Nephron progenitor cell (in vitro differentiated cells): ENCODE results near the gene ALDH3A2.
A peak's percentile ranks its signal among the peaks of the same experiment; 100 is the strongest.

Experiments used
- DNase-seq: peaks from one replicate; pipeline ENCODE4 v3.0.0; 2021
- H3K27ac Mint-ChIP-seq: 2 replicates; pipeline ENCODE4 v1.8.0; 2021; ENCODE audit warnings: mild to moderate bottlenecking, moderate library complexity, mixed read lengths
- H3K27me3 Mint-ChIP-seq: 2 replicates; pipeline ENCODE4 v1.8.0; 2021; ENCODE audit warnings: mild to moderate bottlenecking, low read depth, mixed read lengths; ENCODE audit not compliant: poor library complexity
- H3K36me3 Mint-ChIP-seq: 2 replicates; pipeline ENCODE4 v1.8.0; 2021; ENCODE audit warnings: low read depth, mixed read lengths
- H3K4me1 Mint-ChIP-seq: 2 replicates; pipeline ENCODE4 v1.8.0; 2021; ENCODE audit warnings: mixed read lengths
- H3K4me3 Mint-ChIP-seq: 2 replicates; pipeline ENCODE4 v1.8.0; 2021; ENCODE audit warnings: mild to moderate bottlenecking, moderate library complexity, mixed read lengths
- H3K9me3 Mint-ChIP-seq: 2 replicates; pipeline ENCODE4 v1.8.0; 2021; ENCODE audit warnings: mild to moderate bottlenecking, moderate library complexity, mixed read lengths
- TF ChIP-seq, protein P1 (sequence below): fragments of 200-600 bp; sonication (generic); IDR thresholded peaks from 2 replicates; pipeline ENCODE4 v1.5.0; 2021; ENCODE audit warnings: antibody characterized with exemption

ALDH3A2 gene

DNA sequence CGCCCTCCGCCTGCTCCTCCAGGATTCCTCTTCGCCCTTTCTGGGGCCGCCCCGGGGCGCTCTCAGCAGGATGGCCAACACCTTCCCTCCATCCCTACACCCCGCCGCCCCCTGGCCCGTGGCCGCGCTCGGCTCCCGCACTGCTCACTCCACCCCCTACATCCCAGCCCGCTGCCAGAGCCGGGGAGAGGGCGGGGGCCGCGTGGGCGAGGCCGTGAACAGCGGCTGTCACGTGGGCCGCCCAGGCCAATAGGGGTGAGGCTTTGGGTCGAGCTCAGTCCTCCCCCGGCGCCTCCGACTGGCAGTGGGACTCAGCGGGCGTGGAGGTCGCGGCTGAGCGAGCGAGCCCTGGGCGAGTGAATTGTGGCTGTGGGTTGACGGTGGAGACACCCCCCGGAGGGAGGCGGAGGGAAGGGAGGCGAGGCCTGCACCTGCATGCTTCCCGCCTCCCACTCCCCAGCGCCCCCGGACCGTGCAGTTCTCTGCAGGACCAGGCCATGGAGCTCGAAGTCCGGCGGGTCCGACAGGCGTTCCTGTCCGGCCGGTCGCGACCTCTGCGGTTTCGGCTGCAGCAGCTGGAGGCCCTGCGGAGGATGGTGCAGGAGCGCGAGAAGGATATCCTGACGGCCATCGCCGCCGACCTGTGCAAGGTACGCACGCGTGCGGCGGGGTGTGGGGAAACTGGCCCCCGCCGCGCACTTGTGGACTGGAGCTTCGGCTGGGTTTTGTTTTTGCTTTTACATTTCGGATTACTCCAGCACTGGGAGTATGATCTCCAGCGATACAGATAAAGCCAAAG lies at the start of gene ALDH3A2:
ALDH3A2 (plus strand) TSS at position 277 of the 799 bp plus-strand sequence; CDS start at position 498, 221 bp downstream.
- Mint-ChIP-seq H3K36me3 (peaks cover 22% of the 10 kb centered on the region), H3K9me3 (peaks cover 11% of the 10 kb centered on the region), H3K4me1 (peaks cover 56% of the 10 kb centered on the region), H3K27ac (peak within 1 kb of the TSS; percentile 97), H3K4me3 (peak within 1 kb of the TSS; percentile 92), H3K27me3 (peaks cover 3% of the 10 kb centered on the region)
- peak; percentile 97 for DNase-seq
- TF ChIP-seq, protein P1, sequence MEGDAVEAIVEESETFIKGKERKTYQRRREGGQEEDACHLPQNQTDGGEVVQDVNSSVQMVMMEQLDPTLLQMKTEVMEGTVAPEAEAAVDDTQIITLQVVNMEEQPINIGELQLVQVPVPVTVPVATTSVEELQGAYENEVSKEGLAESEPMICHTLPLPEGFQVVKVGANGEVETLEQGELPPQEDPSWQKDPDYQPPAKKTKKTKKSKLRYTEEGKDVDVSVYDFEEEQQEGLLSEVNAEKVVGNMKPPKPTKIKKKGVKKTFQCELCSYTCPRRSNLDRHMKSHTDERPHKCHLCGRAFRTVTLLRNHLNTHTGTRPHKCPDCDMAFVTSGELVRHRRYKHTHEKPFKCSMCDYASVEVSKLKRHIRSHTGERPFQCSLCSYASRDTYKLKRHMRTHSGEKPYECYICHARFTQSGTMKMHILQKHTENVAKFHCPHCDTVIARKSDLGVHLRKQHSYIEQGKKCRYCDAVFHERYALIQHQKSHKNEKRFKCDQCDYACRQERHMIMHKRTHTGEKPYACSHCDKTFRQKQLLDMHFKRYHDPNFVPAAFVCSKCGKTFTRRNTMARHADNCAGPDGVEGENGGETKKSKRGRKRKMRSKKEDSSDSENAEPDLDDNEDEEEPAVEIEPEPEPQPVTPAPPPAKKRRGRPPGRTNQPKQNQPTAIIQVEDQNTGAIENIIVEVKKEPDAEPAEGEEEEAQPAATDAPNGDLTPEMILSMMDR, result no peak

DNA sequence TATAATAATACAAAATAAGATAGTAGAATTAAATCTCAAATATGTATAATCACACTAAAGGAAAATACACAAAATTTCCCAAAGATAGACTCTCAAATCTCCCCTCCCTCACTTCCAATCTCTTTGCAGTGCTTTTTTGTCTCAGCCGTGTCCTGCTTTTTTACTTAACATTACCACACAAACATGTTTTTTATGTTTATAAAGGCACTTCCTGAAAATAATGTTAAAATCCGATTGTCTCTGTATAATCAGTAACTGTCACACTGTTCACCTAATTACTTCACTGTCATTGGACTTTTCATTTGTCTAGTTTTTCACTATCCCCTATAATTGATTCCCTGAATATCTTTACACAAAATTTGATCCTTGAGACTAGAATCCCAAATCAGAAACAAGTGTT lies 38.2 kb upstream of the ALDH3A2 start:
- no peaks in the 10 kb centered on the region for H3K4me1 Mint-ChIP-seq
- peaks cover 8% of the 10 kb centered on the region for H3K27me3 Mint-ChIP-seq
- no peak for DNase-seq

DNA sequence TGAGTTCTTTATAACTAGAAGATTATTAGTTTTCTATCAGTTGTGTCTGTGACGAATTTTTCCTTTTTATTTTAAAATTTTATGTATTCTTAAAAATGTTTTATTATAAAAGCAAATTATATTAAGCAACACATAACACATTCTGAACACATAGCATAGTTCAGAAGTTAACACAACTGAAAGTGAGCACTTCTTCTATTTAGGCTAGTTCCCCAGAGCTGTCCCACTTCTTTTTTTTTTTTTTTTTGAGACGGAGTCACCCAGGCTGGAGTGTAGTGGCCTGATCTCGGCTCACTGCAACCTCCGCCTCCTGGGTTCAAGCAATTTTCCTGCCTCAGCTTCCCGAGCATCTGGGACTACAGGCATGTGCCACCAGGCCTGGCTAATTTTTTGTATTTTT lies 37.7 kb upstream of the ALDH3A2 start:
- no peak overlapping the region for H3K27ac Mint-ChIP-seq
- no peaks in the 10 kb centered on the region for H3K4me1 Mint-ChIP-seq
- TF ChIP-seq, protein P1, result no peak
- H3K36me3 Mint-ChIP-seq, result no peaks in the 10 kb centered on the region
- H3K4me3 Mint-ChIP-seq, result no peak overlapping the region
- no peaks in the 10 kb centered on the region for H3K9me3 Mint-ChIP-seq
- no peak for DNase-seq
- peaks cover 6% of the 10 kb centered on the region for H3K27me3 Mint-ChIP-seq

More for the DNA sequence above, 38.2 kb upstream of the ALDH3A2 start:
- TF ChIP-seq, protein P1, result no peak
- H3K27ac Mint-ChIP-seq, result no peak overlapping the region
- H3K9me3 Mint-ChIP-seq, result no peaks in the 10 kb centered on the region
- no peak overlapping the region for H3K4me3 Mint-ChIP-seq
- H3K36me3 Mint-ChIP-seq, result no peaks in the 10 kb centered on the region

DNA sequence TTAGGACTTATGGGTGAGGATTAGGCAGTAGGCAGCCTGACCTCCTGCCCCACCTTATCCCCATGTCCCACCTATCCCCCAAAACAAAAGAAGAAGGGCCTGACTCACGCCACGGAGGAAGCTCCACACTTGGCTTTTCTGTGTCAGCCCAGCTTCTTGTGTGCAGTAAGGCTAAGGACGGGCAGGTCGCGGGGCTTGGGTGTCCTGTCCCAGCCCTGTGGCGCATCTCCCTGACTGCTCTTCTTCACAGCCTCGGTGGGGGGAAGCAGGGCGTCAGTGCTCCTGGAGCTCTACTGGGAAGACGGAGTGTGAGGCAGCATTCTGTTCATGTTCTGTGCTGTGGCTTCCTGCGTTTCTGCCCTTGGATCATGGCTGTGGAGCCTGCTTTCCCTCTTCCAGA lies 34.6 kb upstream of the ALDH3A2 start:
- Mint-ChIP-seq H3K4me3 (no peak overlapping the region), H3K9me3 (peaks cover 24% of the 10 kb centered on the region), H3K4me1 (no peaks in the 10 kb centered on the region), H3K27ac (no peak overlapping the region), H3K36me3 (peaks cover 9% of the 10 kb centered on the region), H3K27me3 (peaks cover 6% of the 10 kb centered on the region)
- DNase-seq, result no peak
- TF ChIP-seq, protein P1, result no peak

DNA sequence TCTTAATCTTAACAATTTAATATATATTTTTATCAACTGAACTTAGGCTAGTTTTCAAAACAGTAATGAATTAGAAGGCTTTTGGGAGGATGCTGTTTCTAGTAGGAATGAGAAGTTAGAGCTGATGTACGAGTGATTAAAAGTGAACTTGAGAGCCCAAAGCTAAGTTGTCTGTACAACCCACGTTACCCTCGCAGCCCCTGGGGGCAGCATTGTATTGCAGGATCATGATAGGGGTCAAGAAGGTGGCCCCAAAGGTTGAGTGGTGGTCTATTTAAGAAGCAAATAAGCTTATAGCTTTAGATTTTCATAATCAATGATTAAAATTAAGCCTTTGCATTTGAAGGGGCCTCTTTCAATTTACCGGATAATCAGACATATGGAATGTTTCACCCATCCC lies 33.7 kb upstream of the ALDH3A2 start:
- Mint-ChIP-seq H3K27me3 (peaks cover 6% of the 10 kb centered on the region), H3K27ac (no peak overlapping the region), H3K4me1 (no peaks in the 10 kb centered on the region), H3K4me3 (no peak overlapping the region), H3K9me3 (peaks cover 33% of the 10 kb centered on the region), H3K36me3 (peaks cover 18% of the 10 kb centered on the region)
- TF ChIP-seq, protein P1, result no peak
- DNase-seq, result no peak

DNA sequence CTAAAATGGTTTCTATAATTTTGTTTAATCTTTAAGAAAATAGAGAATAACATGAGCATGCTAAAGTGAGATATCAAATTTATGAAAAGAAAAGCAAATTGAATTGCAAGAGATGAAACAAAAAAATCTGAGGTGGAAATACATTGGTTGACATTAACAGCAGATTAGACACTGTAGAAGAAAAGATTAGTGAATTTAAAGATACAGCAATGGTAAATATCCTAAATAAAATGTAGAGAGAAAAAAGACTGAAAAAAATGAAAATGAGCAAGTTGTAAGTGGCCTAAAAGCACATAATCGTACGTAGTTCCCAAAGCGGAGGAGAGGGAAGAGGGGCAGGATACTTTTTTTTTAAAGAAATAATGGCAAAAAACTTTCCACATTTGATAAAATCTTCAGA lies 30.5 kb upstream of the ALDH3A2 start:
- peaks cover 20% of the 10 kb centered on the region for H3K36me3 Mint-ChIP-seq
- no peak overlapping the region for H3K27ac Mint-ChIP-seq
- no peaks in the 10 kb centered on the region for H3K4me1 Mint-ChIP-seq
- DNase-seq, result no peak
- TF ChIP-seq, protein P1, result no peak
- H3K9me3 Mint-ChIP-seq, result peaks cover 52% of the 10 kb centered on the region
- peaks cover 6% of the 10 kb centered on the region for H3K27me3 Mint-ChIP-seq
- H3K4me3 Mint-ChIP-seq, result no peak overlapping the region
